CD4-positive, alpha-beta T cell treated with Interleukin-10 for 1 hour (primary cell): Measurements from ENCODE around the gene DCAKD.

Experiments used
- DNase-seq: peaks from one replicate; pipeline ENCODE4 v3.0.0-alpha.2; 2020

DCAKD gene

DNA sequence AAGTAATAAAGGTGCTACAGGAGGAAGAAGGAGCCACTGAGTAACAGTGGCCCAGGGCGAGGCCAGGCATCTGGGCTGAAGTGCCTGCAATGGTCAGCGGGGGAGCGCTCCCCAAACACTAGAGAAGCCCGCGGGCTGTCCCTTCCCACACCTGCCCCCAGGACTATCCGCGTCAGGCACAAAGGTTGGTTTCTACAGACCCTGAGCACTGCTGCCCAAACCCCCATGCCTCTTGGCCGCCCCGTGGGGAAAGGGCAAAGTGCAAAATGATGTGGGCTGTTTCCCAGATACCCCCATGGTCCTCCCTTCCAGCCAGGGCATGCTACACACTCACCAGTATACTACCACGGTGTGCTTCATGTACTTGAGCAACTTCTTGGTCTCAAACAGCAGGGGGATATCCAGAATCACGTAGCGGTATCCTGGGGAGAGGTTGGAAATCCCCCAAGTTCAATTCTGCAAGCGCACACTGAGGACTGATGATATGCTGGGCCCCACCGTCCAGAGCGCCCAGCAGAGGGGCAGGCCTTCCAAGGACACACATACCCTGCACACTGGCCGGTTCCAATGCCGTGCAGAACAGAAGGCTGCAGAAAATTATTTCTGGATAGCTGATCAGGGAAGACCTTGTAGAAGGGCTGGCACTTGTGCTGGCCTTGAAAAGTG lies 21.5 kb downstream of the DCAKD start:
- DNase-seq = no peak

DNA sequence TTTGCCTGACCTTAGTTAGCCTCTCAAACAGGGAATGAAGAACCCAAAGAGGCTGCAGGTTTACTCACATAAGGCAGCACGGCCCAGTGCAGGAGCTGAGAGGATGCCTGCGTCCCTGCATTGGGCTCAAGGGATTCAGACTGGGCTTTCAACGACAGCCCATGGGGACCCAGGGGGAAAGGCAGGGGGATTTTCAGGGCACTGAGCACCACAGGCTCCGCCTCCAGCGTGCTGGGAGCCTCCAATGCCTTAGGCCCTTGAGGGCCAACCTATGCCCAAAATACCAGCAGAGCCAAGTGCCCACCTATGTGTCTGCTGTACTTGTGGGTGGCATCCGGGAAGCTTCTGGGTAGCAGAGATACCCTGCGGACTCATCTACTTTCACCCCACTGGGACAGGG lies 22.3 kb downstream of the DCAKD start:
- DNase-seq = no peak

DNA sequence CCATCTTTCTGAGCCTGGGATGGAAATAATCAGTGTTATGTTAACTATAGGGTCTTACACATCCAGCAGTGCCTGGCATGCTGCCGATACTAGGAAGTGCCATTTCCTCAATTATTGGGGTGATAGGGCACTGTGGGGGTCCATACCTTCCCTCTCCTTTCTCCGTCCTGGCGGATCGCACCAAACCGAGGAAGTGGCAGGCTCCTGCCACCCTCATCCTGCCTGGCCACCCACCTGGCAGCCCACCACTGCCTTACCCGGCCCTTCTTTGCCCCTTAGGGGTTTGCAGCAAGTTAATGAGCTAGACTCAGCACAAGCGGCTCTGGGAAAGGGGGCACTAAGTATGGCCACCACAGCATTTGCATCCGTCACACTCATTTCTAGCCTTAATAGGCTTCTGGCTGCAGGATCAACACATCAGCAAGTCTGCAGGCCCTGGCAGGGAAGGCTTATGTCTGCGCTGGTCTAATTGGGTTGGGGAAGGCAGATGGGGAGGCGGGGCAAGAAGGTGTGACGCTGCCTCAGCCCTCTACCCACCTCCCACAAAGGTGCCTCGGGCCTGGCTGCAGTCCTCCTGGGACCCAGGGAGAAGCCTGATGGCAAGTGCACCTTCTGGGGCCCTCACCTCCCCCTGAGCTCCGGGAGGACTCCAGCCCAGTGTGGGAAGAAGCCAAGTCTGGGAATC lies 28.6 kb downstream of the DCAKD start:
- no peak for DNase-seq

DNA sequence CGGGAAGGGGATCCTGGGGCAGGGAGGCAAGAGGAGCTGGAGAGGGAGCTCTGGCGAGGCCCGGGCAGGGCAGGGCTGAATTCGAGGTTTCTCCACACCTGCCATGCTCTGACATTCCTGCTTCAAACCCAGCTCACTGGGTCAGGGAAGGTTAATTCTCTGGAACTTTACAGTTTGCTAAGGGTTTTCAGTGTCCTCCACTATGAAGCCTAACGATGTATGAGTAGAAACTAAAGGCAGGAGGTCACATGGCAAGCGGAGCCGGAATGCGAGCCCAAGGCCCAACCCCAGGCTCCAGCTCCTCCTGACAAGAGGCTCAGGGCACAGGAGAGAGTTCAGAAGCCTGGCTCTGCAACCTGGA lies 29.2 kb downstream of the DCAKD start:
- DNase-seq = no peak

DNA sequence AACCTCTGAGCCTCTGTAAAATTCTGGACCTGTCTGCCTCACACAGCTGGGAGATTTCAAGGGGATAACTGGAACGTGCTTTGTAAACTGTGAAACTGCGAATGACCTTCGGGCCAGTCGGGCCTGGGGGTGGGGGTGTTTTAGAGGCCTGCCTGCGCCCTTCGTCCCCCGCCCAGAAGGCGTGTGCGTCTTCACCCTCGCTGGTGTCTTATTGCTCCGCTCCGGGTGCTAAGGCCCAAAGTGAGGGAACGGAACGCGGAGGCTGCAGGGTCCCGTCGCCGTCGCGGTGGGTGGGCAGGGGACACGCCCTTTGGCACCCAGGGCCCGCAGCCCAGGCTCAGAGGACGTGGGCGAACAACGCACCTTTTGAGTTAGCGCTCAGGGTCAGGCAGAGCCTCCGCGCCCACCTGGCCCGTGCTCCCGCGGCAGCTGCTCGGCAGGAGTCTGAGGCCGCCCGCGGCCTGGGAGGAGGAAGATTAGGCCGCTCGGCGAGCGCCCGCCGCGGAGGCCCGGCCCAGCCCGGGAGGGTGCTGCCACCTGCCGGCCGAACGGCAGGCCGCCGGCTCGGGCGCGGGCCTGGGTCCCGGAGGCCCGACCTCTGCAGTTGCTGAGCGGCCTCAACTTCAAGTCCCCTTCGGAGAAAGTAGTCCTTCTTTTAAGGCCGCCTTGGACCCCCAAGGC lies 29.7 kb downstream of the DCAKD start:
- DNase-seq = peak; percentile 62

DNA sequence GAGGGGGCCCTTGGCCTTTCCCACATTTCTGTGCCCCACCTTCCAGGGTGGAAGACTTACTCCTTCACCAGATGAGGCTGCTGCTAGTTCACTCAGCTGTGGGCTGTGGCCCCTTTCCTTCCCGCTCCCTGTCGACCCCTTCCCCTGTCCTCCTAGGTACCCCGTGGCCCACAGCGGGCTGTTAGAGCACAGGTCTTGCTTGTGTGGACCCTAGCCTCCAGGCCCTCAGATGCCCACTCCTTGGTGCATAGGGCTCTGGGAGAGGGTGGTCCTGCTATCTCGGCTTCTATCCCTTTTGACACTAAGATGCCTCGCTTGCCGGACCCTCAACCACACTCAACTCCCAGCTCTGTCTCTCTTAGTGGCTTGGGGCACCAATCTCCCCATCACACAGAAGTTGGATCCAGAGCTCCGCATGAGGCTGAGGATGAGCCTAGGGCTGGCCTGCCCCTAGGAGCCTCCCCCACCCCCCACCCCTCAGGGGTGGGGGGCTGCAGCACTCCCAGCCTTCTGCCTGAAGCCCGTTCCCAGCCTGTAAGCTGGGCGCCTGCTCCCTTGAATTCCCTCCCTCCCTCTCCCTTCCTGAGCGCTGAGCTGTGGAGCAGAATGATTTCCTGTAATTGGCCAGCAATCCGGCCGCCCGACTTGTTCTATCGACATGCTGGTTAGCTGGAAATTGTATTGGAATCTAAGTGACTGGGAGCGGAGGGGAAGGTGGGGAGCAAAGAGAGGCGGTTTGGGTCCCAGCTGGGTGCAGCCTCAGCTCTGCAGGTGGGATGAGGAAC lies 30.9 kb downstream of the DCAKD start:
- no peak for DNase-seq

DNA sequence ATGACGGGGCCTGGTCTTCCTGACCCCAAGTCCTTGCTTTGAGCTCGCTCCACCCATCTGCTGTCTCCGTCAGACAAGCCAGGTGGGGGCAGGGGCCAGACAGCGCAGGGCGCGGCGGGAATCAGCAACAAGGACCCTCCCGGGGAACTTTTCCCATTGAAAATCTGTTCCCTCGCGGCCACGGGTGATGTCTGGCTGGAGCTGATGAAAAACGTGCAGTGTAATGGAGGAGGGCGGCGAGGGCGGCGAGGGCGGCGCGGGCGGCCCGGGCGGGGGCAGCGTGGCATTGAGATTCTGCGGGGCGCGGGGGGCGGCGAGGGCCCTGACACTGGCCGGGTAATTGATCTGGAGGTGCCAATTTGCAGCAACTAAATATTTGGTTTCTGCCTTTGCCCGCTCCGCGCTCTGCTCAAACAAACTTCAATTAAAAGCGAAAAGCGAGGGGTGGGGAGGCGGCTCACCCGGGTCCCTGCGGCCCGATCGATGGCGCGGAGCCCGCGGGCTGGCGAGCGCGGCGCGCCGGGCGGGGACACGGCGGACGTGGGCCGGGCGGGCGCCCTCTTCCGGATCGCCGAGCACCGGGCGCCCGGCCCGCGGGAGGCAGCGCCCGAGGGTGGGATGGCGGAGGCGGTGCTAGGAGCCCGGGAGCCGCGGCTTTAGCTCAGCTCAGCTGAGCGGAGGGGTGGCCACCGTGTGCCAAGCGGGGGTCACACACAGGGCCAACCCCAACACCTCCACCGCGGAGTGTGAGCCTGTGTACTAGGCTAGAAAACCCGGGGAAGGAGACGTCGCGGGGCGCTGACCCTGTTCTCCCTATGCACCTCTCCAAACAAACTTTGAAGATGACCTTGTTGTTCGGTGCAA lies 32.4 kb downstream of the DCAKD start:
- DNase-seq = peak; percentile 38

DNA sequence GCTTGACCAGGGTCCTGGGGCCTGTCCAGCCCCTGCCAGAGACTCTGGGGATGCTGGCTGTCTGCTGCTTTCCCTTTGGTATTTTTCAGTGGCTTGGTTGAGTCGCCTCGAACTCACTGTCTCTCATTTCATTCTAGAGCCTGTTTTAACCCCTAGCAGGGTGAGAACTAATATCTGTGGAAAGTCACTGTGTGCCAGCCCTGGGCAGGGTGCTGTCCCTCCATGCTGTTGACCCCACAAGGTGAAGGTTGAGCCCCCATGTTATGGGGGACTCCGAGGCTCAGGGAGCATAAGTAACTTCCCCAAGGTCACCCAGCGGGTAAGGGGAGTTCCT lies 33.0 kb downstream of the DCAKD start:
- DNase-seq = no peak

DNA sequence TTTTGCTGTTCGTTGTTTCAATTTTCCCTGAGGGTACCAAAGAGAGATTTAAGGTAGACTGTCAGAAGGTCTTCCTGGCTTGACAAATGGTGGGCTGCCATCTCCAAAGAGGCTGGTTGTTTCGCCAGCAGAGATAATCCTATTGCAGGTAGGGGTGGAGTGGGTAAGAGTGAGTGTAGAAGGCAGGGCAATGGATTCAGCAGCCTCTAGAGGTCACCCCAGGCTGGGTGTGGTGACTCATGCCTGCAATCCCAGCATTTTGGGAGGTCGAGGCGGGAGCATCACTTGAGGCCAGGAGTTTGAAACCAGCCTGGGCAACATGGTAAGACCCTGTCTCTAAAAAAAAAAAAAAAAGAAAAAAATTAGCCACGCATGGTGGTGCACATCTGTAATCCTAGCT lies 34.6 kb downstream of the DCAKD start:
- DNase-seq = no peak

DNA sequence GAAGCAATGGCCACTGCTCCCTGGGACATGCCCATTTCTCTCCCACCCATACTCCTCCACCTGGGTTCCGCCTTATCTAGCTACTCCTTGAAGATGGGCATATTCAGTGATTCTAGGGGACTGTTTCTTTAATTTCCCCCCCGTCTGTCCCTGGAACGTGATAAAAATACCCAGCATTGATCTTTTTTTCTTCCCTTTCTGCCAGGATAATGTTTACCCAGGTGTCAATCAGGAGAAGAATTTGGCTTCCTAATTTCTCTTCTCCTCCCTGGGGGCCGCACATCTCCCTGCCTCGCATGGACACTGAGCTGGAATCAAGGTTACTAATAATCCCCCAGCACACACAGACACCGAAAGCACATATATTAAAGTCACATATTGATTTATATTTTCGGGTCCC lies 35.2 kb downstream of the DCAKD start:
- no peak for DNase-seq

DNA sequence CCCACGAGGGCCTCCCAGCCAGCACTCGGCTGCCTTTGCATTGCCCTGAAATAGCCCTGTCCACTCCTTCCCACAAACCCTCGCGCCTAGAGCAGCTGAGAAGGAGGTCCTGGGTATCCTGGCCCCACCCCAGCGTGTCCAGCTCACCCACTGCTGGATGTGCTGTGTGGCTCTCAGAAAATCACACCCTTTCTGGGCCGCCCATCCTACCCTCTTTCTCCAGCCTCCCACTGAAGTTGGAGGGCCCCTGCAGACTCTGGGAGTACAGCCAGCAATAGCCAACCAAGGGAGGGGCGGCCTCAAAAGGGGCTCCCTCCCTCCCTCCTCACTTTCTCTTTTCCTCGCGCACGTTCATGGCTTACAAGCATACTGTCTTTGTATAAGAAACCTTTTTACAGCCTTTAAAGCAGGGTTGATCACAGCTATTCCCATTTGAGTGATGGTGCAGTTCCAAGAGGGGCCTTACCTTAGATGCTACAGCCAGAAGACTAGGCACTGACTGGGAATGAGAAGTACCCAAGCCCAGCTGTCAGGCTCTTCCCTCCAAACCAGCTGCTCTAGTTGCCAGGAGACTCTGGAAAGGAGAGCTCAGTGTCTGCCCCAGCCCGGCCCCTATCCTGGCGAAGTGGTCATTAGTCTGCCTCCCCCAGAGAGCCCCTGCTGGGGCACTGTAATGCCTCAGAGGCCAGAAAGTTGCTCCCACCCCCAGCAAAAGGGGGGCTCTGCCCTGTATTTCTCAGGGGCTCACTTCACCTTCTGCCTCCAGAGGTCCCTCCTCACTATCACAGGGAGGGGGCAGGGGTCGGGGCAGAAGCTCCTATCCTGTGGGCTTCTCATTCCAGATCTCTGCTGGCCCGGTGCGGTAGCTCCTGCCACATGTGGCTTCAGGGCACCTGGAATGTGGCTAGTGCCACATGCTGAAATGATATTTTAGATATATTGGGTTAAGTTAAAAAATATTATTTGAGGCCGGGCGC lies 38.1 kb downstream of the DCAKD start:
- DNase-seq = no peak

DNA sequence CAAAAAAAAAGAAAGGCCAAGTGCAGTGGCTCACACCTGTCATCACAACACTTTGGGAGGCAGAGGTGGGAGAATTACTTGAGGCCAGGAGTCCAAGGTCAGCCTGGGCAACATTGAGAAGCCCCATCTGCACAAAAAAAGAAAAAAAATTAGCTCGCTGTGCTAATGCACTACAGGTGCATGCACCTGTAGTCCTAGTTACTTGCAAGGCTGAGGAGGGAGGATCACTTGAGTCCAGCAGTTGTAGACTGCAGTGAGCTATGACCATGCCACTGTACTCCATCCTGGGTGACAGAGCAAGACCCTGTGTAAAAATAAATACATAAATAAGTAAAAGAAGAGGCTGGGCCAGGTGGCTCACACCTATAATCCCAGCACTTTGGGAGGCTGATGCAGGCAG lies 39.7 kb downstream of the DCAKD start:
- no peak for DNase-seq

DNA sequence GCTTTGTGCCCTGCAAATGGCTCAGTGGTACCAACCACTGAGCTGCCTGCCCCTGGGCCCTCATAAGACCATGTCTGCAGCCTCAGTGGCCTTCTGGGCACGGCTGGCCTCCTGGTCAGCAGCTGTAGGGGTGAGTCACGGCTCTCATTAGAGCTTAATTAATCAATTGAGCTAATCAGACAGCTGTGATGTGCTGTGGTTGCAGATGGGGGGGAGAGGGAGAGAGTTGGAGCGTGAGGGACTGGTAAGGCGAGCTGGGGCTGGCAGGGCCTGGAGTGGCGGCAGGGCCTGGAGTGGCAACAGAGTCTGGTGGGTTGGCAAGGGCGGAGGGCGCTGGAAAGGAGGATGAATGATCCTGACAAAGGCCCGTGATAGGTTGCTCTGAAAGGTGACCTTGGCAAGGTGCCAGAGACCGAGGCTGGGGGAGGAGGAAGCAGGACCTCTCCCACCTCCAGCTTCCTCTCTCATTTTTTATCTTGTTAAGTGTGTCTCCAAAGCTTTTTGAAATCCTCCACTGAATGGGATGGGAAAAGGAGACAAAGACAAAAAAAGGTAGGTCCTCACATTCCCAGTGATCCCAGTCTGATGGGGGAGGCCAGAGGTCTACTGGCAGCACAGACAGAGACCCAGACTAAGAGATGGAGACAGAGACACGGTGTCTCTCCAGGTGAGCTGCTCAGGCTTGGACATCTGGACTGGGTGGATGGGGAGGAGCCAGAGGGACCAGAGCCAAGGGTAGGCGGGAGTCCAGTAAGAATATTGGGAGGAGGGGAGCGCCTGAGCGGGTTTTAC lies 41.6 kb downstream of the DCAKD start:
- DNase-seq = no peak

DNA sequence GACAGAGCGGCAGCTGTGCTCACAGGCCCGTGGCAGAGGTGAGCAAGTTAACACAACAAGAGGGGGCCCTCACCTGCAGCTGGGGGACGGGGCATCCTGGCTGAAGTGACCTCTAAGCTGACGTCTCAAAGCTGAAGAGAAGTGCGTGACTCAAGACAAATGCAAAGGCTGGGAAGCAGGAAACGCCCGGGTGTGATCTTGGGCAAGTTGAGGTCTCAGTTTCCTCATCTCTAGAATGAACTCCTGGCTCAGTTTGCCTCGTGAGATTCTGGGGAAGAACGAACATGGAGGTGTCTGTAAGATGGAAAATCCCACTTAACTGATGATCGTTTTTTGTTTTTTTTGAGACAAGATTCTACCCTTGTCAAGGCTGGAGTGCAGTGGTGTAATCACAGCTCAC lies 43.2 kb downstream of the DCAKD start:
- DNase-seq = no peak

DNA sequence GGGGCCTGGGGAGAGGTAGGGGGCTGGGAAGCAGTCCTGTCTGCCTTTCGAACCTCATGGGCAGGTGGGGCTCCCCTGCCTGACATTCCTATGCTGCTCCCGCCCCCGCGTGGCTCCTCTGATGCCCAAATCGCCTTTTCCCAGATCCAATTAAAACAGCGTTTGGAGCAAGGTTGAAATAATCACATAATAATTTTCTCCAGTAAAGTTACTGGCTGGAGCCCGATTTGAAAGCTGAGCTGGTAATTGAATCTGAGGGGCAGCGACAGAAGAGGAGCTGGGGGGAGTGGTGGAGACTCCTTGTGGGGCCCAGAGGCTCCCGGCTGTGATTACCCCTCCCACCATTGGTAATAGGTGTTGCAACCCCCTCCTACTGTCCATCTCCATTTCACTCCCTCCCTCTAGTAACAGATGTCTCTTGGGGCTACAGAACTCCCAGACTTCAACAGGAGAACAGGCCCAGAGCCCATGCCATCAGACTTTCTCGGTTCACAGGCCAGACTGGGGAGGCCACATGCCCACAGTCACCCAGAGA lies 44.4 kb downstream of the DCAKD start:
- DNase-seq = no peak

DNA sequence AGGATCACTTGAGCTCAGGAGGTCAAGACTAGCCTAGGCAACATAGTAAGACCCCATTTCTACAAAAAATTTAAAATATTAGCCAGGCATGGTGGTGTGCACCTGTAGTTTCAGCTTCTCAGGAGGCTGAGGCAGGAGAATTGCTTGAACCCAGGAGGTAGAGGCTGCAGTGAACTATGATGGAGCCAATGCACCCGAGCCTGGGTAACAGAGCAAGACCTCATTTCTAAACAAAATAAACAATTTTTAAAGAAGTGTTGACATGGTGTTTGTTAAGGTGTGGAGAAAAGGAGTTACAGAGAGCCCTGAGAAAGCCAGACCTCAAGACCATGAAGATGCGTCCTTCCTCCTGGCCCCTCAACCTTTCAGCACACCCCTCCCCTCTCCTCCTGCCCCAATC lies 45.7 kb downstream of the DCAKD start:
- DNase-seq = no peak

DNA sequence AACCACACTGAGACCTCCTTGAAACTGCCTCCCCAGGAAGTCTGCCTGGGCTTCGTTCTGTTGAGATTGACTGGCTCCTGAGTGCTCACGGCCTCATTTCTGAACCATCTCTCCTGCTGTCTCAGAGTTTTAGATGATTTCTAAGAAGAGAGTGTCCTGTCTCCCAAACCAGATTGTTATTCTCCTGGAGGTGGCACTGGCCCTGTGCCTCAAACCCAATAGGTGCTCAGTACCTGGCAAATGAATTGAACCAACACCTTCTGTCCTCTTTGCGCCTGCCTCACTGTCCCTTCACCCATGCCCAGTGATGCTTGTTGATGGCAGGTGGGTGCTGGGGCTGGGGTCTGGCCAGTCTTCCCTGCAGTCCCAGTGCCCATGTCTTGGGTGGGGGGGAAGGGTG lies 47.0 kb downstream of the DCAKD start:
- no peak for DNase-seq

DNA sequence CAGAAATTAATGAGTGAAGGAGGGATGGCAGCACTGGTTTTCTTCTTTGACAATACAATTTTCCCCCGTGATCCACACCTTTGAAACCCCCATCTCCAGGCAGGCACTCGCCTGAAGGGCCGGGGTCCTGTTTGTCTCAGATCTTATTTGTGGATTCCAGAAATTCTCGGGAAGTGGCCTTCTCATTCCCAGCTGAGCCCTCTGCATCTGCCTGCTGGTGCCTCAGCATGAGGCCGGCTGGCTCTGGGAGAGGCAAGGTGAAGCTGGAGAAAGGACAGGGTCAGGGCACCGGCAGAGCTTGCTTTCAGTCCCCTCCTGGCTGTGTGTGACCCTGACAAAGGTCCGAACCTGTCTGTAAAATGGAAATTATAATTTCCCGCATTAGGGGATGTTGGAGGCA lies 47.6 kb downstream of the DCAKD start:
- no peak for DNase-seq

DNA sequence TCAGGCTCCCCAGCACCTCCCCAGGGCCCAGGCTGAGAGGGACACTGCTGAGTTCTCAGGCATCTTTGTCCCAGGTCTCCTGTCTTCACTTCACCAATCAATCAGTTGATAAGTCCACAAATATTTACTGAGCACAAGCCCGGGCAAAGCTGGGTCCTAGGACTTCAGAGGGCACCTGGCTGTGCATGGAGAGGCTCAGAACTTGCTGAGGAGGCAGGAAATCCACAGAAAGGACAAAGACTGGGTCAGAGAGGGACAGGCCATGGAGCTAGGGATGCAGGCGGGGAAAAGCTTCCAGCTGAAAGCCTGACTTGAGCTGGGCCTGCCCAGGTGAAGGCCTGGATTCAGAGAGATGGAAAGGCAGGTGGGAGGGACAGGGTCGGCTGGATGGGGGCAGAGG lies 50.1 kb downstream of the DCAKD start:
- DNase-seq = no peak

DNA sequence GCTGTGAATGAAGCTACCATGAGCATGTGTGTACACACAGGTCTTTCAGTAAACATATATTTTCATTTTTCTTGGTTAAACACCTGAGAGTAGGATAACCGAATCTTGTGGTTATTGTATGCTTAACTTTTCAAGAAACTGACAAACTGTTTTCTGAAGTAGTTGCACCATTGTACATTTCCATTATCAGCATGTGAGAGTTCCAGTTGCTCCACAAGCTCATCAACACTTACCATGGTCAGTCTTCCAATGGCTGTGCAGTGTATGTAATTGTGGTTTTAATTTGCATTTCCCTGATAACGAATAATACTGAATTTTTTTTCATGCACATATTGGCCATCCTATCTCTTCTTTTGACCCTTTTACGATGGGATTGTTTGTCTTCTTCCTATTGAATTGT lies 52.0 kb downstream of the DCAKD start:
- no peak for DNase-seq

DNA sequence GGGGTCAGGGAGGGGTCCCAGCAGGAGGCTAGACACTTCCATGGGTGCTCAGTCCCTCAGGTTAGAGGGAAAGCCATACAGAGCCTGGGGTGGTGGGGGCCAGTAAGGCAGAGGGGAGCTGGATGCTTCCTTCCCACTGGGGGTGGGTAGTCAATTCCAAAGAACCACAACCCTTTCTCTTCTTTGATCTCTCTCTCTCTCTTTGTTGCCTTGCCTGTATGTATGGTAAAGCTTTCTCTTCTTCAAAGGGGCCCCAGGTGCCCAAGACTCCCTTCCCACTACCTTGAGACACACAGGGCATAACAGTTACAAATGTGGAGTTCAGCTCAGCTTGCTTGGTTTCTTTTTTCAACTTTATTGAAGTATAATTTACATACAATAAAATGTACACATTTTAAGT lies 52.8 kb downstream of the DCAKD start:
- no peak for DNase-seq
